HG03064 (cell line): ENCODE results near the gene EPB41L2.
"Not testable (repeated sequence)": the region's sequence is repeated elsewhere in the genome, so short reads cannot be mapped to it uniquely, and the experiment has no call there.

ENCODE experiments used
- ATAC-seq: cut with Tn5 transposase; IDR thresholded peaks from one replicate; pipeline ENCODE4 v1.9.1; 2021; ENCODE audit warnings: low read depth; ENCODE audit not compliant: unreplicated experiment

The EPB41L2 gene

GRCh38 chr6:130961148-130961547 lies 101.9 kb downstream of the EPB41L2 start:
- no peak for ATAC-seq

GRCh38 chr6:130959951-130960350 lies 103.1 kb downstream of the EPB41L2 start:
- ATAC-seq: no peak

DNA sequence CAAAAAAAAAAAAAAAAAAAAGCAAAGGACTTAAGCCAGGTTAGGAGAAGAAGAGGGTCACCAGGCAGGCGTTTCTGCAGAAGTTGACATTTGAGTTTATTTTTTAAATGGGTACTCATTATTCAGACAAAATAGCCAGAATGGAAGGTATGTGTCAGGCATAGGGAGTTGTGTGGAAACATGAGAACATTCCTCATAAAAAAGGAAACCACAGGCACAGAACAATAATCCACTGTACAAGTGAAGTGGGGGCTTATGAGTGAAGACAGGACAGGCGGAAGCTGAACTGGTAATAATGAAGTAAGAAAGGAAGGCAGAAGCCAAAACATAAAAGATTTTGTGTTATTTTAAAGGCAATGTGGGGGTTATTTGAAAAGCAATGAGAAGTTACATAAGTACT lies 104.6 kb downstream of the EPB41L2 start:
- ATAC-seq: no peak

DNA sequence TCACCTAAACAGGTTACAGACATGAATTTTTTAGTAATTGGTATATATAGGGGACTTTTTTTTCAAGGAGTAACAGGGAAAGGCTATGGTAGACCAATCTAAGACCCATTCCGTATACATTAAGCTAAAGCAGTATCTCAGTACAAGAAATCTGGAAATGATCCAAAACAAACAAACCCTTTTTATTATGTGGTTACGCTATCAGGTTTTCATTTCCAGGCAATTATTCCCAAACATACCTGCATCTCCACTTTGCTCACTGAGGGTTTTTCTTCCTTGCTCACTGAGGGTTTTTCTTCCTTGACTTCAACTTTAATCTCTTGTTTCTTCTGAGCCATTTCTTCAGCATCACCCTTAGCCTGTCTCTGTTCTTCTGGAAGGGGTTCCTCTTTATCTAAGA lies 107.3 kb downstream of the EPB41L2 start:
- ATAC-seq: no peak

- no peak for ATAC-seq
These were observed 113.5 kb downstream of the EPB41L2 start for GRCh38 chr6:130949553-130949952.

DNA sequence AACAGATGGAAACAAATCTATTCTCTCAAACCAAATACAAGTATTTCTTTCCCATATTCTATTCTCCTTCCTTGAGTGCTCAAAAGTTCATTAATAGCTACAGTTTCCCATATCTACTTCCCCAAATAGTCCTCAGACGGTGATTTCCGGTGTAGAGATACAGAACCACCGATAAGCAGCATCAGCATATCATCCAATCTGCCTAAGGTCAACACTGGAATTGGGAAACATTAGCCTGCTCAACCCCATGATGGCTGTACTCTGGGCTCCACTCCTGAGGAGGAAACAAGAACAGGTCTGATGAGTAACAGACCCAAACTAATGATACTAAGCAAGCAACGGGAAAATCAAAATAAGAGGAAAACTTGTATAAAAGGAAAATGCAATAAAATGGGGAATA lies 115.6 kb downstream of the EPB41L2 start:
- ATAC-seq: no peak

- ATAC-seq: no peak
These were observed 117.0 kb downstream of the EPB41L2 start for GRCh38 chr6:130946076-130946475.

- no peak for ATAC-seq
These were observed 117.6 kb downstream of the EPB41L2 start for GRCh38 chr6:130945401-130945919.

GRCh38 chr6:130944486-130944885 lies 118.6 kb downstream of the EPB41L2 start:
- ATAC-seq: no peak

- no peak for ATAC-seq
These were observed 119.3 kb downstream of the EPB41L2 start for GRCh38 chr6:130943738-130944137.

DNA sequence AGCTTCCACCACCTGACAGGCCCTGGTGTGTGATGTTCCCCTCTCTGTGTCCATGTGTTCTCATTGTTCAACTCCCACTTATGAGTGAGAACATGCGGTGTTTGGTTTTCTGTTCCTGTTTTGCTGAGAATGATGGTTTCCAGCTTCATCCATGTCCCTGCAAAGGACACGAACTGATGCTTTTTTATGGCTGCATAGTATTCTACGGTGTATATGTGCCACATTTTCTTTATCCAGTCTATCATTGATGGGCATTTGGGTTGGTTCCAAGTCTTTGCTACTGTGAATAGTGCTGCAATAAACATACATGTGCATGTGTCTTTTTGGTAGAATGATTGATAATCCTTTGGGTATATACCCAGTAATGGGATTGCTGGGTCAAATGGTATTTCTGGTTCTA lies 120.3 kb downstream of the EPB41L2 start:
- not testable (repeated sequence) for ATAC-seq

DNA sequence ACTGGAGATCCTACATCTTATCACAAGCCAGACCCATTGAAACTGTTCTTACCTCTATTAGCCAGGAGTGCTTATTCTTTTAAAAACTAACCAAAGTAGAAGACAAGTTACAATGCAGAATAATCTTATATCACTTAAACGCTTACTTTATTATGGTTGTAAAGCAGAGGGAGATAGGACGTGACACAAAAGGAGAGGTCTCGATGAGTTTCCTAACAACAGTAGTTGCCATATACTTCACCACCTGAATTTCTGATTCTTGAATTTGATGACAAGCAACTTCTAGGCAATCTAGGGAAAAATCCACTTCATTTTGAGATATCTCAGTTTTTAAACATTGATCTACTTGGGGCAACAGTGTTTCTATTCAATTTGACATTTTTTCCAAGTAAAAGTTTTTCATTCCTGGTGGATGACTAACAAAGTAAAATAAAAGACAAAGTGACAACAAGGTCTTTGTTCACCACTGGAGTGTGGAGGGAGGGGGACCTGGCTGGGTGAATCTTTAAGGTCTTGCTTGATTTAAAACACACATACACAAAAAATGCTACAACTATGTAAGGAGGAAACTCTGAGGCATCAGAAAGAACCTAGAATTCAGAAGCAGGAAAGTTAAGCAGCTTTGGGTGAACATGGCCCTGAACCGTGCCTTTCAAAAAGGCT lies 125.0 kb downstream of the EPB41L2 start:
- ATAC-seq: no peak

GRCh38 chr6:130936933-130937332 lies 126.1 kb downstream of the EPB41L2 start:
- ATAC-seq: no peak

- no peak for ATAC-seq
These were observed 127.1 kb downstream of the EPB41L2 start for GRCh38 chr6:130935978-130936377.

DNA sequence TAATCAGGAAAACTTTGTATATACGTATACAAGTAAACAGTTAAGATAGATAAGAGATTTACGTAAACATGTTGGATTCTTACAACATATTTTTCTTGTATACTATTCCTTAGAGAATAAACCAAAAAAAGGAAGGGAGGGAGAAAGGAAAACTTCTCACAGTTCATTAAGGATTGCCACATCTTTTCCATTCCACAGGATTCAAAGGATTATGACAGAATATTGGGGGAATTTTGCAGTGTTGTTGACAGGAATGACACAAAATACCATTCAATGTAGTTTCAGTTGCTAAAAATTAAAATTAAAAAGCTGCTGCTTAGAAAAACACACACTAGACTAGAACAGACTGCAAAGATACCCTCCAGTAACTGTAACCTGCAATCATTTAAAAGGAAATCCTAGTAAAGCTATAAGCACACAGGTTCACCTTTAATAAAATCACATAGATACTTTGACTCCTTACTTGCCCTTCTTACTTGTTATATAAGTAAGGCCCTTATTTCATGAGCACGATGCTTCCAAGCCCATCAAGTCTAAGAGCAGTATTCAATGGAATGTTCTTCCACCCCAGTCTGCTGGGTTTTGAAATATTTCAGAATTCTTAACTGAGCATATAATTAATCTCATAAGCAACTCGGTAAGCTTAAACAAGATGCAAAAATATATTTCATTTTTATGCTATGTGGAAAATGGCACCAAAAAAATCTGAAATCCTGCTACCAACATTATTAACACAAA lies 128.0 kb downstream of the EPB41L2 start:
- no peak for ATAC-seq

- no peak for ATAC-seq
These were observed 129.3 kb downstream of the EPB41L2 start for GRCh38 chr6:130933712-130934200.

DNA sequence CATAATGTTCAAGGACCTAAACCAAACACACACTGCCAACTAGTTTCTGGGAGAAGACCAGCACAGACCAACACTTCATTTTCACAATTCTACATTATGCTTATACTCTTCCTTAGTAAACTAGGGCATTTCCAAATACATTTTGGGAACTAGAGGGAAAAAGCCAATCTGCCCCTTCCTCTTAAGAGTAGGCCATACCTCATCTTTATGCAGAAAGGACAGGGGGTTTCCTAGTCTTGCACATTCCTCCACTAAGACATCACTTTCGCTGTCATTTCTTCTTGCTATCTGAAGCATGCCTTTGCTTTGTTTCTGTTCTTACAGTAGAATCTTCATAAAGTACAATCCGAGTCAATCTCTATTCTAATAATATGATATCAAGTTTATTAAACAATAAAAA lies 130.1 kb downstream of the EPB41L2 start:
- ATAC-seq: no peak

DNA sequence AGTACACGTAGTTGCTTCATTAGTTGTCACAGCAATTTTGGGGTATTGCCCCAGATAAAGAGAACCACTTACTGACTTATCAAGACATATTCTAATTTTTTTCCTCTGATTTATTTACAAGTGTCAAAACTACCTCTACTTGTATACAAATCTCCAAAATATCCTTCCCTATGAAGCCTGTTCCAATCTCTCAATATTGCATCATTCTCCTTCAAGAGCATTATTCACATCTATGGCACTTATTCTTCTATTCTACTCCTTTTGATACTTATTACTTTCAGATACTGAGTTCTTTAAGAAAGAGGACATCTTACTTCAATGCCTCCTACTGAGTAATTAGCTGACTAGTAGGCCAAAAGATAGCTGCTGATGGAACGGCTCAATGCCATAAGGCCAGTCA lies 130.6 kb downstream of the EPB41L2 start:
- ATAC-seq: no peak

- ATAC-seq: no peak
These were observed 131.4 kb downstream of the EPB41L2 start for GRCh38 chr6:130931683-130932082.

DNA sequence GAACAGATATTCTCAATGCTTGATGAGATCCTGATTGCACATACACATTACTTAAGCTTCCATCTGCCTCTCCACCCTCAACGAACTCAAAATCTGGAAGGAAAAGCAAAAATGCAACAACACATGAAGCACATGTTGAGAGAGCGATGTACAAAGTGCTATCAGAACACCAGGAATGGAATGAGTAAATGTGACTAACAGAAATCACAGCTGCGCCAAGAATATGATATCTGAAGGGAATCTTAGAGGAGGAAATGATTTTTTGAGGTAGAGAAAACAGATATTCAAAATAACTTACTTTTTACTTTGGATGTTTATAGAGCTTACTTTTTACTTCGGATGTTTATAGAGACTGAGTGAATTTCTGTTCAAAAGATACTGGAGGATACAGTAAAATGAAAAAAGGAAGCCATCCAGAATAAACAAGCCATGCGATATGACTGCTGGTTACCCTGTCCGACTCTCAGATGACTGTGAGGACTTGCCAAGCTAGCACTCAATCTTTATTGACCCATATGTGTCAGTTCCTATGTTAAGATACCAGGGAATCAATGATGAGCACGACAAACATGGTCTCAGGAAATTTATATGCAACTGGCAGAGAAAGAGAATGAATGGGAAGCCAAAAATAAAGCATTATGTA lies 133.9 kb downstream of the EPB41L2 start:
- ATAC-seq: no peak

- no peak for ATAC-seq
These were observed 134.7 kb downstream of the EPB41L2 start for GRCh38 chr6:130928158-130928912.
